ENCODE results near the gene SMURF2. TPM values are rescaled to one million over a fixed set of nuclear protein-coding genes. Genes with fewer than 3 reads are reported as not detected.

The SMURF2 gene
- total RNA-seq, 1 experiment from 2014 or later = 23.0 TPM

DNA sequence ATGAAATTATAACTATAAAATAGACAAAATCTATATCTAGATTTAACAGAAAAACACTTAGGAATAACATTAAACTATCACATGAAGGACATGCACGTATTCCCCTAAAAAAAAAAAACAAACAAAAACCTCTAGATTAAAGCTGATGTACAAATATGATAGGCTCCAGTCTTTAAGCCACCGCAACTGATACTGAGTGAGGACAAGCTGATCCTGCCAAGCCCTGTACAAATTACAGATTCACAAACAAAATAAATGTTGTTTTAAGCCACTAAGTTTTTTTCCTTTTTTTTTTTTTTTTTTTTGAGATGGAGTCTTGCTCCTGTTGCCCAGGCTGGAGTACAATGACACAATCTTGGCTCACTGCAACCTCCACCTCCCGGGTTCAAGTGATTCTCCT lies 35.3 kb downstream of the SMURF2 start:
- Mint-ChIP-seq H3K9me3 (no peaks in the 10 kb centered on the region), H3K4me1 (peaks cover 7% of the 10 kb centered on the region; the same call in 1 of the 2 replicates), H3K27ac (no peak overlapping the region), H3K36me3 (no peaks in the 10 kb centered on the region), H3K4me3 (no peak overlapping the region), H3K27me3 (ENCODE audit: low read depth) (no peaks in the 10 kb centered on the region)
- ATAC-seq = no peak
- ChIA-PET CTCF (no interaction called here), POLR2A (no interaction called here)
- TF ChIP-seq NR1H2 (CRISPR knock-in tag; IDR thresholded peaks at IDR 0.05) (no peak), ESRRA (CRISPR knock-in tag; IDR thresholded peaks at IDR 0.05; ENCODE audit: borderline replicate concordance) (no peak), ZNF317 (CRISPR knock-in tag; IDR thresholded peaks at IDR 0.05; ENCODE audit: borderline replicate concordance, low read depth) (no peak)
- TF ChIP-seq, protein P1, sequence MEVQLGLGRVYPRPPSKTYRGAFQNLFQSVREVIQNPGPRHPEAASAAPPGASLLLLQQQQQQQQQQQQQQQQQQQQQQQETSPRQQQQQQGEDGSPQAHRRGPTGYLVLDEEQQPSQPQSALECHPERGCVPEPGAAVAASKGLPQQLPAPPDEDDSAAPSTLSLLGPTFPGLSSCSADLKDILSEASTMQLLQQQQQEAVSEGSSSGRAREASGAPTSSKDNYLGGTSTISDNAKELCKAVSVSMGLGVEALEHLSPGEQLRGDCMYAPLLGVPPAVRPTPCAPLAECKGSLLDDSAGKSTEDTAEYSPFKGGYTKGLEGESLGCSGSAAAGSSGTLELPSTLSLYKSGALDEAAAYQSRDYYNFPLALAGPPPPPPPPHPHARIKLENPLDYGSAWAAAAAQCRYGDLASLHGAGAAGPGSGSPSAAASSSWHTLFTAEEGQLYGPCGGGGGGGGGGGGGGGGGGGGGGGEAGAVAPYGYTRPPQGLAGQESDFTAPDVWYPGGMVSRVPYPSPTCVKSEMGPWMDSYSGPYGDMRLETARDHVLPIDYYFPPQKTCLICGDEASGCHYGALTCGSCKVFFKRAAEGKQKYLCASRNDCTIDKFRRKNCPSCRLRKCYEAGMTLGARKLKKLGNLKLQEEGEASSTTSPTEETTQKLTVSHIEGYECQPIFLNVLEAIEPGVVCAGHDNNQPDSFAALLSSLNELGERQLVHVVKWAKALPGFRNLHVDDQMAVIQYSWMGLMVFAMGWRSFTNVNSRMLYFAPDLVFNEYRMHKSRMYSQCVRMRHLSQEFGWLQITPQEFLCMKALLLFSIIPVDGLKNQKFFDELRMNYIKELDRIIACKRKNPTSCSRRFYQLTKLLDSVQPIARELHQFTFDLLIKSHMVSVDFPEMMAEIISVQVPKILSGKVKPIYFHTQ (CRISPR knock-in tag; IDR thresholded peaks at IDR 0.05) = no peak
- no peak for DNase-seq (ENCODE audit: low spot score)

DNA sequence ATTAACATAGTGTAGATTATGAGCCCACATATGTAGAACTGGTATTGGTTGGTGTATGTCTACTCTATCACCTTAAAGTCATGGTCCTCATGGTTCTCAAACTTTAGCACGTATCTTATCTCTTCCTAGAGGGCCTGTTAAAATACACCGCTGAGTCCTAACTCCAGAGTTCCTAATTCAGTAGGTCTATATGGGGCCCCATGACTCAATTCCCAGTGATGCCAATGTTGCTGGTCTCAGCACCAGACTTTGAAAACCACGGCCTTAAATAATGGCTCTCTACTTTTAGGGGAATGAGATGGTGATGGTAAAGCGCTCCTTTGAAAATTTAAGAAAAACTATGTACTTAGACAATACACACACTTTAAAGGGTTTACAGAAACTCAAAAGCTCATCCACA lies 36.6 kb downstream of the SMURF2 start:
- Mint-ChIP-seq H3K27ac (no peak overlapping the region; the same call in 1 of the 2 replicates), H3K4me3 (no peak overlapping the region), H3K27me3 (ENCODE audit: low read depth) (no peaks in the 10 kb centered on the region), H3K4me1 (peaks cover 5% of the 10 kb centered on the region; the same call in 1 of the 2 replicates), H3K9me3 (no peaks in the 10 kb centered on the region), H3K36me3 (no peaks in the 10 kb centered on the region)
- ChIA-PET POLR2A (no interaction called here), CTCF (no interaction called here)
- DNase-seq (ENCODE audit: low spot score) (no peak), ATAC-seq (no peak)
- TF ChIP-seq ZNF263 (CRISPR knock-in tag; IDR thresholded peaks at IDR 0.05; ENCODE audit: low read depth) (no peak), ZNF423 (CRISPR knock-in tag; IDR thresholded peaks at IDR 0.05) (no peak), SP1 (CRISPR knock-in tag; conservative IDR thresholded peaks at IDR 0.05) (no peak), CREB1 (CRISPR knock-in tag; IDR thresholded peaks at IDR 0.05) (no peak), FOXK1 (CRISPR knock-in tag; IDR thresholded peaks at IDR 0.05) (no peak), SOX15 (CRISPR knock-in tag; IDR thresholded peaks at IDR 0.05) (no peak)
- TF ChIP-seq, protein P2, sequence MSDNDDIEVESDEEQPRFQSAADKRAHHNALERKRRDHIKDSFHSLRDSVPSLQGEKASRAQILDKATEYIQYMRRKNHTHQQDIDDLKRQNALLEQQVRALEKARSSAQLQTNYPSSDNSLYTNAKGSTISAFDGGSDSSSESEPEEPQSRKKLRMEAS (CRISPR knock-in tag; IDR thresholded peaks at IDR 0.05) = no peak
- TF ChIP-seq, protein P3, sequence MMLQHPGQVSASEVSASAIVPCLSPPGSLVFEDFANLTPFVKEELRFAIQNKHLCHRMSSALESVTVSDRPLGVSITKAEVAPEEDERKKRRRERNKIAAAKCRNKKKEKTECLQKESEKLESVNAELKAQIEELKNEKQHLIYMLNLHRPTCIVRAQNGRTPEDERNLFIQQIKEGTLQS (CRISPR knock-in tag; conservative IDR thresholded peaks at IDR 0.05) = no peak
- TF ChIP-seq, protein P4, sequence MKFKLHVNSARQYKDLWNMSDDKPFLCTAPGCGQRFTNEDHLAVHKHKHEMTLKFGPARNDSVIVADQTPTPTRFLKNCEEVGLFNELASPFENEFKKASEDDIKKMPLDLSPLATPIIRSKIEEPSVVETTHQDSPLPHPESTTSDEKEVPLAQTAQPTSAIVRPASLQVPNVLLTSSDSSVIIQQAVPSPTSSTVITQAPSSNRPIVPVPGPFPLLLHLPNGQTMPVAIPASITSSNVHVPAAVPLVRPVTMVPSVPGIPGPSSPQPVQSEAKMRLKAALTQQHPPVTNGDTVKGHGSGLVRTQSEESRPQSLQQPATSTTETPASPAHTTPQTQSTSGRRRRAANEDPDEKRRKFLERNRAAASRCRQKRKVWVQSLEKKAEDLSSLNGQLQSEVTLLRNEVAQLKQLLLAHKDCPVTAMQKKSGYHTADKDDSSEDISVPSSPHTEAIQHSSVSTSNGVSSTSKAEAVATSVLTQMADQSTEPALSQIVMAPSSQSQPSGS (CRISPR knock-in tag; IDR thresholded peaks at IDR 0.05; ENCODE audit: borderline replicate concordance, low read depth) = no peak

DNA sequence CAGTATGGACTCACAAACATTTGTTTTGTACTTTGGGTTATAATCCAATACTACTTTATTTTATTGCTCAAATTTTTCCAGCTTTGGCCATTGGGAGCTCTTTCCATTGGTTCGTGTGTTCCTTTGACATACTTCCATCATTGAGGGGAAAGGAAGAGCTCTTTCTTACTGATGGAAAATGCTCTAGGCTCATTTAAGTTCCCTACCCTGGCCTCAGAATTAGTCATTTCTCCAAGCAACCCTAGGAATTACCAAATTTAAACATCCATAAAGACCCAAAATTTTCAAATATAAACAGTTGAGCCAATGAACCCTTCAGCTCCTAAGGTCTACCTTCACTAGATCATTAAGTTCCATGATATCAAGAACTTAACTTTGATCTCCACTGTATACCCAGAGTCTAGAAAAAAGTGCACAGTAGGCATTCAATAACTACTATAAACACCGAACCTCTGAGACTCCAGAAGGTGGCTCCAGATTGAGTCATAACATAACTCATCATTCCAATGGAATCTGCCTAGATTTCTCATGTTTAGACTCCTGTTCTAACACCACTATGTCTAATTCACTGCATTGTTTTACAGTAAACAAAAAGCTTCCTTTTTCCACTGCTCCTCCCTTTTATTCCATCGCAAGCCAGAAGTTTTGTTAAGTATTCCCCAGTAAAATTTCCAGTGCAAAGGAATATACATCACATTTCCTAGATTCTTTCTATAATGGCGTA lies 39.0 kb downstream of the SMURF2 start:
- H3K36me3 Mint-ChIP-seq = no peaks in the 10 kb centered on the region
- CTCF ChIA-PET = no interaction called here
- H3K4me1 Mint-ChIP-seq = no peaks in the 10 kb centered on the region
- H3K9me3 Mint-ChIP-seq = no peaks in the 10 kb centered on the region
- ATAC-seq = no peak
- H3K27ac Mint-ChIP-seq = no peak overlapping the region
- no peaks in the 10 kb centered on the region for H3K27me3 Mint-ChIP-seq (ENCODE audit: low read depth)
- DNase-seq (ENCODE audit: low spot score) = no peak
- POLR2A ChIA-PET = no interaction called here
- H3K4me3 Mint-ChIP-seq = no peak overlapping the region
- TF ChIP-seq NR3C1 (CRISPR knock-in tag; conservative IDR thresholded peaks at IDR 0.05; ENCODE audit: low read depth) (no peak), ZNF219 (CRISPR knock-in tag; IDR thresholded peaks at IDR 0.05; ENCODE audit: borderline replicate concordance) (no peak), ATF1 (CRISPR knock-in tag; IDR thresholded peaks at IDR 0.05) (no peak), ZNF671 (CRISPR knock-in tag; IDR thresholded peaks at IDR 0.05) (no peak), JAZF1 (CRISPR knock-in tag; IDR thresholded peaks at IDR 0.05) (no peak), ELF4 (CRISPR knock-in tag; IDR thresholded peaks at IDR 0.05; ENCODE audit: low read depth) (no peak), GABPB1 (CRISPR knock-in tag; IDR thresholded peaks at IDR 0.05) (no peak), ZNF121 (CRISPR knock-in tag; IDR thresholded peaks at IDR 0.05) (no peak)
- TF ChIP-seq, protein P5, sequence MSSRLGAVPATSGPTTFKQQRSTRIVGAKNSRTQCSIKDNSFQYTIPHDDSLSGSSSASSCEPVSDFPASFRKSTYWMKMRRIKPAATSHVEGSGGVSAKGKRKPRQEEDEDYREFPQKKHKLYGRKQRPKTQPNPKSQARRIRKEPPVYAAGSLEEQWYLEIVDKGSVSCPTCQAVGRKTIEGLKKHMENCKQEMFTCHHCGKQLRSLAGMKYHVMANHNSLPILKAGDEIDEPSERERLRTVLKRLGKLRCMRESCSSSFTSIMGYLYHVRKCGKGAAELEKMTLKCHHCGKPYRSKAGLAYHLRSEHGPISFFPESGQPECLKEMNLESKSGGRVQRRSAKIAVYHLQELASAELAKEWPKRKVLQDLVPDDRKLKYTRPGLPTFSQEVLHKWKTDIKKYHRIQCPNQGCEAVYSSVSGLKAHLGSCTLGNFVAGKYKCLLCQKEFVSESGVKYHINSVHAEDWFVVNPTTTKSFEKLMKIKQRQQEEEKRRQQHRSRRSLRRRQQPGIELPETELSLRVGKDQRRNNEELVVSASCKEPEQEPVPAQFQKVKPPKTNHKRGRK (CRISPR knock-in tag; IDR thresholded peaks at IDR 0.05; ENCODE audit: borderline replicate concordance) = no peak
- TF ChIP-seq, protein P6, sequence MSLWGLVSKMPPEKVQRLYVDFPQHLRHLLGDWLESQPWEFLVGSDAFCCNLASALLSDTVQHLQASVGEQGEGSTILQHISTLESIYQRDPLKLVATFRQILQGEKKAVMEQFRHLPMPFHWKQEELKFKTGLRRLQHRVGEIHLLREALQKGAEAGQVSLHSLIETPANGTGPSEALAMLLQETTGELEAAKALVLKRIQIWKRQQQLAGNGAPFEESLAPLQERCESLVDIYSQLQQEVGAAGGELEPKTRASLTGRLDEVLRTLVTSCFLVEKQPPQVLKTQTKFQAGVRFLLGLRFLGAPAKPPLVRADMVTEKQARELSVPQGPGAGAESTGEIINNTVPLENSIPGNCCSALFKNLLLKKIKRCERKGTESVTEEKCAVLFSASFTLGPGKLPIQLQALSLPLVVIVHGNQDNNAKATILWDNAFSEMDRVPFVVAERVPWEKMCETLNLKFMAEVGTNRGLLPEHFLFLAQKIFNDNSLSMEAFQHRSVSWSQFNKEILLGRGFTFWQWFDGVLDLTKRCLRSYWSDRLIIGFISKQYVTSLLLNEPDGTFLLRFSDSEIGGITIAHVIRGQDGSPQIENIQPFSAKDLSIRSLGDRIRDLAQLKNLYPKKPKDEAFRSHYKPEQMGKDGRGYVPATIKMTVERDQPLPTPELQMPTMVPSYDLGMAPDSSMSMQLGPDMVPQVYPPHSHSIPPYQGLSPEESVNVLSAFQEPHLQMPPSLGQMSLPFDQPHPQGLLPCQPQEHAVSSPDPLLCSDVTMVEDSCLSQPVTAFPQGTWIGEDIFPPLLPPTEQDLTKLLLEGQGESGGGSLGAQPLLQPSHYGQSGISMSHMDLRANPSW (CRISPR knock-in tag; conservative IDR thresholded peaks at IDR 0.05; ENCODE audit: low read depth) = no peak

All from WTC11 (cell line).